ENCODE results near the gene ALK.

DNA sequence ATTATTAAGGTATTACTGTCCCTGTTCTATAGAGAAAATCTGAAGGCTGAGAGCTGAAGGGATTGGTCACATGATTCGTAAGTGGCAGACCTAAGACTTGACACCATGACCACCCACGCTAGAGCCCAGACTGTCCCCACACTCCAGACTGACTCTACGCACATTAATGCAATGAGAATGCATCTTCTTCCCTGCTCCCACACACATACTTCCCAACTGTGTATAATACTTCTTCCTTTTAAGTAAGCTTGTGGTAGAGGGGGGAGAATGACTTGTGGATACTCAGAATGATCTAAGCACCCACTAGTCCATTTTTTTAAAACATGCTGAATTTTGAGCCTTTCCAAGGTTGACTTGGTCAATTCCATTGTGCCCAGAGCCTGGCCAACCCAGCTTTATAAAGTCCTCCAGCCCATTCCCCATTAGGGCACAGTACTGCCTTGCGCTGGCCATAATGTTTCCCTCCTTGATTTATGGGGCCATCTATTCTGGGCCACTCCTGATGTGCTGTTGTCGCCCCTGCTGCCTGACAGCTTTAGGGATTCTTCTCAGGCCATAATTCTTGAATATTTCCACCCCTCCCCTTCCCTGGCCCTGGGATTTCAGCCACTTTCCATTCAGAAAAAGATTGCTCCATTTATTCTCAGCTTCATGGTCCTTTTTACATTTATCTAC is 28.7 kb downstream of the ALK start:
- TF ChIP-seq, protein P1, sequence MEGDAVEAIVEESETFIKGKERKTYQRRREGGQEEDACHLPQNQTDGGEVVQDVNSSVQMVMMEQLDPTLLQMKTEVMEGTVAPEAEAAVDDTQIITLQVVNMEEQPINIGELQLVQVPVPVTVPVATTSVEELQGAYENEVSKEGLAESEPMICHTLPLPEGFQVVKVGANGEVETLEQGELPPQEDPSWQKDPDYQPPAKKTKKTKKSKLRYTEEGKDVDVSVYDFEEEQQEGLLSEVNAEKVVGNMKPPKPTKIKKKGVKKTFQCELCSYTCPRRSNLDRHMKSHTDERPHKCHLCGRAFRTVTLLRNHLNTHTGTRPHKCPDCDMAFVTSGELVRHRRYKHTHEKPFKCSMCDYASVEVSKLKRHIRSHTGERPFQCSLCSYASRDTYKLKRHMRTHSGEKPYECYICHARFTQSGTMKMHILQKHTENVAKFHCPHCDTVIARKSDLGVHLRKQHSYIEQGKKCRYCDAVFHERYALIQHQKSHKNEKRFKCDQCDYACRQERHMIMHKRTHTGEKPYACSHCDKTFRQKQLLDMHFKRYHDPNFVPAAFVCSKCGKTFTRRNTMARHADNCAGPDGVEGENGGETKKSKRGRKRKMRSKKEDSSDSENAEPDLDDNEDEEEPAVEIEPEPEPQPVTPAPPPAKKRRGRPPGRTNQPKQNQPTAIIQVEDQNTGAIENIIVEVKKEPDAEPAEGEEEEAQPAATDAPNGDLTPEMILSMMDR (IDR thresholded peaks at IDR 0.05) = no peak
- no peak for TF ChIP-seq POLR2A (IDR thresholded peaks at IDR 0.05)
